ENCODE data around the gene FDX2. TPM values are rescaled to one million over a fixed set of nuclear protein-coding genes. Genes with fewer than 3 reads are reported as not detected.

FDX2 gene
- 22.7 to 31.5 TPM (median 31.3 TPM) in 5 replicates for total RNA-seq (2022; extraction: Qiagen RNA extraction; ENCODE audit: low read depth)

DNA sequence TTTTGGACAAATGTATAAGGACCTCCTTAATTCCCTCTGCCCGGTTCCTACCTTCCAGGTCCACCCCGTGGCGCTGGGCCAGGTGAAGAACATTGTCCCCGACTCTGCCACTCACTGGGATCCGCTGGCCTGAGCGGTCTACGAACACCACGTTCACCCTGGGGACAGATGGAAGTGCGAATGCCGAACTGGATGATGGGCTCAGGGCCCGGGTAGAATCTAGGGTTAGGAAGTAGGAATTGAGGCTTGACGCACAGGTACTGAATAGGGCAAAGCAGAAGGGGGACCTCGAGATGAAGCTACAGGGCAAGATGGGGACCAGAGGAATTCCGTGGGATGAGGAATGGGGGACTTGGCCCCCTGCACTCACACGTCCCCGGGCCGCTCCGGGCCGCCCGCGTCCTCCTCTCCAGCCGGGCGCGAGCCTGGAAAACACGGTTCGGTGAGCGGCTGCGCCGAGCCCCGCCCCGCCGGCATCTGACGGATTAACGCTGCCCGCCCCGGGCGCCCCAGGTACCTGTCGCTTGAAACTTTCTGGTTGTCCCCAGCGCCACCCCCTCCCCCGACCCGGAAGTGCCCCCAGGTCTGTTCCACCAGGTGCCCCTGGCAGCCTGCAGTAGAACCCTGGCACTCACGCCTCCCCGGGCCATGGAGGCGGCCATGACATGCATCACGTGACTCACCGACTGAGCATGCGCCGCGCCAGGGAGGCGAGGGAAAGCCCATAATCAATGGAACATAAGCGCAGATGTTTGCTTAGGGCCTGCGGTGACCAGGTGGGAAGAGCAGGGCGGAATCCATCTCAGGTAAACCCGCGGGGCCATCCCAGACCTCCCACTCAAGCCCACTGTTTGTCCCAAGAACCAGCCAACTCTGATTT is at the start of gene FDX2:
FDX2 (minus strand) TSS at position 681 of the 880 bp plus-strand sequence; CDS start at position 662, 19 bp downstream.

DNA sequence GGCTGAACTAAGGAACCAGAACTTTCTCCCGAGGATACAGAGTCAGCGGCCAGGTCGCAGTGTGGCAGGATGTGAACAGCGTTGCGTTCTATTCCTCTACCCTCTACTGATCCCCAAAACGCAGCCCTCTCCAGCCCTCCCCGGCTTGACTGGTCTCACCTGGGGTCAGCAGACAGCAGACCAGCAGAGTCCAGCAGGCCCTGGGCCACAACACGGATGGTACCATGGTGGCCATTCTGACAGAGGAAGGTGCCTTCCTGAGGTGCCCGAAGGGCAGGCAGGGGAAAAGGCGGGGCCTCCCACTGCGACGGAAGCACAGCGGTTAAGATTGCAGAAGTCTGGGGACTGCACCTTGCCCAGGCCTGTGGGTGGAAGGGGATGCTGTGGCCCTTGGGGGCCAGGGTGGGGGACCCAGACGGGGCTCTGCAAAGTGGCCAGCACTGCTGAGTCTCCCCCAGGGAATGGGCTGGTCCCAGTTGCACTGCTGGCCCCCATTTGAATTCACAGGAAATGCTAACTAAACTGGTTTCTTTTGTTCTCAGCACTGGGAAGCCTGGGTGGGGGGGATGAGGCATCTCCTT is 23.7 kb upstream of the FDX2 start, which contains the start of gene ICAM3:
ICAM3 (minus strand) TSS at position 245 of the 581 bp plus-strand sequence; CDS start at position 235, 10 bp downstream.

DNA sequence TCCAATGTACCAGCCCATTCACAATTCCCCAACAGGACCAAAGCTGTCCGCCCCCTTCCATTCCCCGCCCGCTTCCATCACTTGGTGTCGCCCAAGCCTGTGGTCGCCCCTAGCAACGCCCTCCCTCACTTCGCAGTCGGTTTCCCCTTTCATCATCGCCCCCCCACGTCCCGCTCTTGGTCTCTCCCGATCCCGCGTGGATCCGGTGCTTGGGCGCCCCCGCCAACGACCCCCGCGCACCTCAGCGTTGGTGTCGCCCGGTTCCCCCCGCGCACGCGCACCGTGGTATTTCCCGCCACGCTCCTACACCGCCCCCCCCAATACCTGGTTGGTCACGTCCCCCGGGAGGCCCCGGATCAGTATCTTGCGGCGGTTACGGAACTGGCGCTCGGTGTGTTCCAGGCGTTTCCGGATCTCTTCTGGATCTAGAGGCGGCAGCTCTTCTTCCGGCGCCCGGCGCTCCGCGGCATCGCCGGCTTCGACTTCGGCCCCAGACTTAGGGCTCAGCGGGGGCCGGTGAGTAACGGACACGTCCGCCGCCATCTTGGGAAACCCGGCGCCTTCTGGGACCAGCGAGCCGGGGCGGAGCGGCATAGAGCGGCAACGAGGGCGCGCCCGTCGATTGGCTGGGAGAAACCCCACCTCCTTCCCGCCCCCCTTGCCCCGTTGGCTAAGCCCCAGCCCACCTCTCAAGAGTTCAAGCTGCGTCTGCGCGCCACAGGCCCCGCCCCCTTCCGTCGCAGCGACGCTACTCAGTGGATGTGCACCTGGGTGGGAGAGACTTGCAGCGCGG is 17.3 kb upstream of the FDX2 start, which contains the start of gene RAVER1:
RAVER1 (minus strand) TSS at position 565 of the 793 bp plus-strand sequence; CDS start at position 543, 22 bp downstream.

DNA sequence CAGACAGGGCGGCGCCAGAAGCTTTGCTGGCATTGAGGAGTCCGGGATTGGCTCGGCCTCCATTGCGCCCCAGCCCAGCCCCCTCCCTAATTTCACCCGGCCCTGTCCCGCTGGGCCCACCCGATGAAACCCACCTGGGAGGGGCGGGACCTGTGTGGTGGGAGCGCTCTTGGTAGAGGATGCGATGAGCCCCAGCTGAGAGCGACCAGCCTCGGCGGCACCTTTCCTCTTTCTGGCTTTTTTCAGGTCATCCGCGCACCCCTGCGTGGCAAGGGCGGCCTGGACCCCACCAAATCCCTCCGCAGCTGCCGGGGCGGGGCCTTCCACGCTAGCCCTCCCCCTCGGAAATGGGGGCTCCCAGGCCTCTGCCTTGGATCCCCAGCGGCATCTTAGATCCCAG is 6.4 kb downstream of the FDX2 start, which contains the start of gene ZGLP1:
ZGLP1 (minus strand) TSS at position 393 of the 400 bp plus-strand sequence.

DNA sequence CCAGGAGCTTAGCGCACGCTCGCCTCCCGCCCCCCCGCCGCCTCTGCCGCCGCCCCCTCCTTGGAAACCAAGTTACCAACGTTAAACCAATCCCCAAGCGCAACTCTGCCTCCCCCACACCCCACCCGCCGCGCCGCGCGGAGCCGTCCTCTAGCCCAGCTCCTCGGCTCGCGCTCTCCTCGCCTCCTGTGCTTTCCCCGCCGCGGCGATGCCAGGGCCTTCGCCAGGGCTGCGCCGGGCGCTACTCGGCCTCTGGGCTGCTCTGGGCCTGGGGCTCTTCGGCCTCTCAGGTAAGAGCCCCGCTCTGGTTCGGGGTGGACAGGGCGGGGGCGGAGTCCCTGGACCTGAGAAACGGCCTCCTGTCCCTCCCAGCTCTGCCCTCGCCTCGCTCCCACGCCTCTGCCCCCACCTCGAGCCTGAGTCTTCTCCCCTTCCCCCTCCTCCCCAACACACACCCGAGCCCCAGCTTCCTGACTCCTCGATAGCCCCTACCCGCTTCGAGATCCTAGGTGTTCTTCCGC is 25.9 kb downstream of the FDX2 start, which contains the start of gene ICAM5:
ICAM5 (plus strand) TSS at position 117 of the 521 bp plus-strand sequence; CDS start at position 209, 92 bp downstream.

DNA sequence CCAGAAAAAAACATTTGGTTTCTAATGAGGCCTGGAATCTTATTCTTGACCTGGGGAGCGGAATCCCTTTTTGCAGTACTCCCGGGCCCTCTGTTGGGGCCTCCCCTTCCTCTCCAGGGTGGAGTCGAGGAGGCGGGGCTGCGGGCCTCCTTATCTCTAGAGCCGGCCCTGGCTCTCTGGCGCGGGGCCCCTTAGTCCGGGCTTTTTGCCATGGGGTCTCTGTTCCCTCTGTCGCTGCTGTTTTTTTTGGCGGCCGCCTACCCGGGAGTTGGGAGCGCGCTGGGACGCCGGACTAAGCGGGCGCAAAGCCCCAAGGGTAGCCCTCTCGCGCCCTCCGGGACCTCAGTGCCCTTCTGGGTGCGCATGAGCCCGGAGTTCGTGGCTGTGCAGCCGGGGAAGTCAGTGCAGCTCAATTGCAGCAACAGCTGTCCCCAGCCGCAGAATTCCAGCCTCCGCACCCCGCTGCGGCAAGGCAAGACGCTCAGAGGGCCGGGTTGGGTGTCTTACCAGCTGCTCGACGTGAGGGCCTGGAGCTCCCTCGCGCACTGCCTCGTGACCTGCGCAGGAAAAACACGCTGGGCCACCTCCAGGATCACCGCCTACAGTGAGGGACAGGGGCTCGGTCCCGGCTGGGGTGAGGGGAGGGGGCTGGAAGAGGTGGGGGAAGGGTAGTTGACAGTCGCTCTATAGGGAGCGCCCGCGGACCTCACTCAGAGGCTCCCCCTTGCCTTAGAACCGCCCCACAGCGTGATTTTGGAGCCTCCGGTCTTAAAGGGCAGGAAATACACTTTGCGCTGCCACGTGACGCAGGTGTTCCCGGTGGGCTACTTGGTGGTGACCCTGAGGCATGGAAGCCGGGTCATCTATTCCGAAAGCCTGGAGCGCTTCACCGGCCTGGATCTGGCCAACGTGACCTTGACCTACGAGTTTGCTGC is 28.7 kb downstream of the FDX2 start, which contains the start of gene ICAM4:
ICAM4 (plus strand) TSS at position 153 of the 935 bp plus-strand sequence; CDS start at position 211, 58 bp downstream.

DNA sequence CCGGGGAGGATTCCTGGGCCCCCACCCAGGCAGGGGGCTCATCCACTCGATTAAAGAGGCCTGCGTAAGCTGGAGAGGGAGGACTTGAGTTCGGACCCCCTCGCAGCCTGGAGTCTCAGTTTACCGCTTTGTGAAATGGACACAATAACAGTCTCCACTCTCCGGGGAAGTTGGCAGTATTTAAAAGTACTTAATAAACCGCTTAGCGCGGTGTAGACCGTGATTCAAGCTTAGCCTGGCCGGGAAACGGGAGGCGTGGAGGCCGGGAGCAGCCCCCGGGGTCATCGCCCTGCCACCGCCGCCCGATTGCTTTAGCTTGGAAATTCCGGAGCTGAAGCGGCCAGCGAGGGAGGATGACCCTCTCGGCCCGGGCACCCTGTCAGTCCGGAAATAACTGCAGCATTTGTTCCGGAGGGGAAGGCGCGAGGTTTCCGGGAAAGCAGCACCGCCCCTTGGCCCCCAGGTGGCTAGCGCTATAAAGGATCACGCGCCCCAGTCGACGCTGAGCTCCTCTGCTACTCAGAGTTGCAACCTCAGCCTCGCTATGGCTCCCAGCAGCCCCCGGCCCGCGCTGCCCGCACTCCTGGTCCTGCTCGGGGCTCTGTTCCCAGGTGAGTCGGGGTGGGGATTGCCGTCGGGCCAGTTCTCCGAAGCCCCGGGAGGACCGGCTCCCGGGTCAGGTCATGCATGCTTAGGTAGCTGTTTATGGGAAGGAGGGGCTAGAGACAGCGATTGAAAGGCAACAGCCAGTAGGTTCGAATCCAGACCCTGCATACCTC is 45.0 kb downstream of the FDX2 start, which contains the start of gene ICAM1:
ICAM1 (plus strand) TSS at position 505 of the 779 bp plus-strand sequence; CDS start at position 545, 40 bp downstream.

Other genes starting within 250 kb of the FDX2 start
- gene SHFL, start 229.7 kb downstream of the FDX2 start, total RNA-seq (2022; extraction: Qiagen RNA extraction; ENCODE audit: low read depth): 6.4 to 8.6 TPM (median 7.5 TPM) in 5 replicates
- 0.06 to 0.23 TPM (median 0.09 TPM) in 3 of 5 replicates, not detected in the others for gene ANGPTL6, start 213.3 kb downstream of the FDX2 start, total RNA-seq (2022; extraction: Qiagen RNA extraction; ENCODE audit: low read depth)
- gene PPAN, start 209.7 kb downstream of the FDX2 start, total RNA-seq (2022; extraction: Qiagen RNA extraction; ENCODE audit: low read depth): 42.9 to 59.9 TPM (median 49.7 TPM) in 5 replicates
- 5.2 to 10.9 TPM (median 7.6 TPM) in 5 replicates for gene P2RY11, start 204.3 kb downstream of the FDX2 start, total RNA-seq (2022; extraction: Qiagen RNA extraction; ENCODE audit: low read depth)
- 151 to 181 TPM (median 159 TPM) in 5 replicates for gene EIF3G, start 196.1 kb downstream of the FDX2 start, total RNA-seq (2022; extraction: Qiagen RNA extraction; ENCODE audit: low read depth)
- gene DNMT1, start 121.1 kb downstream of the FDX2 start, total RNA-seq (2022; extraction: Qiagen RNA extraction; ENCODE audit: low read depth): 52.7 to 62.9 TPM (median 60.8 TPM) in 5 replicates
- 0.73 to 1.1 TPM (median 0.81 TPM) in 5 replicates for gene S1PR2, start 84.7 kb downstream of the FDX2 start, total RNA-seq (2022; extraction: Qiagen RNA extraction; ENCODE audit: low read depth)
- 58.5 to 83.8 TPM (median 72.0 TPM) in 5 replicates for gene MRPL4, start 63.8 kb downstream of the FDX2 start, total RNA-seq (2022; extraction: Qiagen RNA extraction; ENCODE audit: low read depth)
- gene ICAM1, start 44.9 kb downstream of the FDX2 start, total RNA-seq (2022; extraction: Qiagen RNA extraction; ENCODE audit: low read depth): 3.4 to 5.5 TPM (median 4.2 TPM) in 5 replicates
- 0.09 TPM in 1 of 5 replicates, not detected in the others for gene ICAM4, start 29.1 kb downstream of the FDX2 start, total RNA-seq (2022; extraction: Qiagen RNA extraction; ENCODE audit: low read depth)
- 0.34 to 1.1 TPM (median 0.61 TPM) in 5 replicates for gene ICAM5, start 26.1 kb downstream of the FDX2 start, total RNA-seq (2022; extraction: Qiagen RNA extraction; ENCODE audit: low read depth)
- gene ZGLP1, start 6.2 kb downstream of the FDX2 start, total RNA-seq (2022; extraction: Qiagen RNA extraction; ENCODE audit: low read depth): 1.1 to 2.2 TPM (median 1.9 TPM) in 5 replicates
- 20.8 to 29.6 TPM (median 28.0 TPM) in 5 replicates for gene RAVER1, start 17.5 kb upstream of the FDX2 start, total RNA-seq (2022; extraction: Qiagen RNA extraction; ENCODE audit: low read depth)
- gene ICAM3, start 23.6 kb upstream of the FDX2 start, total RNA-seq (2022; extraction: Qiagen RNA extraction; ENCODE audit: low read depth): 6.4 to 10.8 TPM (median 8.0 TPM) in 5 replicates
- 30.3 to 45.0 TPM (median 41.7 TPM) in 5 replicates for gene TYK2, start 64.6 kb upstream of the FDX2 start, total RNA-seq (2022; extraction: Qiagen RNA extraction; ENCODE audit: low read depth)
- gene CDC37, start 87.5 kb upstream of the FDX2 start, total RNA-seq (2022; extraction: Qiagen RNA extraction; ENCODE audit: low read depth): 166 to 192 TPM (median 181 TPM) in 5 replicates
- gene PDE4A, start 104.5 kb upstream of the FDX2 start, total RNA-seq (2022; extraction: Qiagen RNA extraction; ENCODE audit: low read depth): 3.7 to 5.1 TPM (median 4.4 TPM) in 5 replicates
- 46.6 to 65.5 TPM (median 53.7 TPM) in 5 replicates for gene KEAP1, start 187.3 kb upstream of the FDX2 start, total RNA-seq (2022; extraction: Qiagen RNA extraction; ENCODE audit: low read depth)
- 1.2 to 2.2 TPM (median 1.9 TPM) in 5 replicates for gene S1PR5, start 201.4 kb upstream of the FDX2 start, total RNA-seq (2022; extraction: Qiagen RNA extraction; ENCODE audit: low read depth)
- 17.8 to 22.8 TPM (median 21.7 TPM) in 5 replicates for gene ATG4D, start 227.9 kb upstream of the FDX2 start, total RNA-seq (2022; extraction: Qiagen RNA extraction; ENCODE audit: low read depth)
- 15.1 to 18.0 TPM (median 15.7 TPM) in 5 replicates for gene KRI1, start 250.0 kb upstream of the FDX2 start, total RNA-seq (2022; extraction: Qiagen RNA extraction; ENCODE audit: low read depth)

All from A549 treated with GW870086 at 1 μM for 4 hours (cell line).